ENCODE data around the gene RPL18A. TPM values are rescaled to one million over a fixed set of nuclear protein-coding genes. Genes with fewer than 3 reads are reported as not detected.
A peak's percentile ranks its signal among the peaks of the same experiment; 100 is the strongest.

The RPL18A gene
- total and polyA plus RNA-seq, 2 donors from 2014 or later: 1,282 to 1,707 TPM

- peaks cover 0 to 18% (median 0%) of the 10 kb centered on the region in 3 donors for H3K4me1 ChIP-seq (ENCODE audit: control insufficient read depth in 2 of 3, insufficient read depth in 2 of 3, low read depth in 1 of 3, low read length in 3 of 3)
- peaks cover 0 to 26% (median 13%) of the 10 kb centered on the region in 3 donors for H3K36me3 ChIP-seq (ENCODE audit: control insufficient read depth in 2 of 3, insufficient read depth in 3 of 3, low read length in 3 of 3)
- H3K9ac ChIP-seq (ENCODE audit: low read length in 3 of 3): peak overlapping the region; percentile 85 to 98 (median 96)
- peak overlapping the region; percentile 75 to 88 for H3K27ac ChIP-seq (ENCODE audit: low read depth in 2 of 2, low read length in 2 of 2)
- no peak for TF ChIP-seq CTCF (IDR thresholded peaks at IDR 0.05; ENCODE audit: borderline replicate concordance, extremely low read depth, insufficient read depth)
- no peaks in the 10 kb centered on the region for H3K9me3 ChIP-seq (ENCODE audit: control insufficient read depth in 2 of 3, insufficient read depth in 1 of 3, low read length in 3 of 3)
- H3K27me3 ChIP-seq (ENCODE audit: control insufficient read depth, insufficient read depth, low read length): no peaks in the 10 kb centered on the region
- no peak for FAIRE-seq
- intact Hi-C loops (cut with DNase I): no loop called here
- no peak for DNase-seq
- H3K4me3 ChIP-seq (ENCODE audit: low read length in 3 of 3): peak overlapping the region; percentile 93 to 99 (median 98)
Measured at GRCh38 chr19:17860331-17860992, 752 bp downstream of the RPL18A start.

GRCh38 chr19:17860993-17861360 lies 1.3 kb downstream of the RPL18A start:
- FAIRE-seq (no peak), DNase-seq (no peak)
- Histone ChIP-seq H3K27me3 (ENCODE audit: control insufficient read depth, insufficient read depth, low read length) (no peaks in the 10 kb centered on the region), H3K27ac (ENCODE audit: low read depth in 2 of 2, low read length in 2 of 2) (no peak overlapping the region), H3K4me1 (ENCODE audit: control insufficient read depth in 2 of 3, insufficient read depth in 2 of 3, low read depth in 1 of 3, low read length in 3 of 3) (peaks cover 0 to 18% (median 0%) of the 10 kb centered on the region in 3 donors), H3K4me3 (ENCODE audit: low read length in 3 of 3) (peak overlapping the region; percentile 93 to 99 (median 98)), H3K9ac (ENCODE audit: low read length in 3 of 3) (peak overlapping the region; percentile 85 to 98 (median 96)), H3K36me3 (ENCODE audit: control insufficient read depth in 2 of 3, insufficient read depth in 3 of 3, low read length in 3 of 3) (peaks cover 0 to 31% (median 13%) of the 10 kb centered on the region in 3 donors), H3K9me3 (ENCODE audit: control insufficient read depth in 2 of 3, insufficient read depth in 1 of 3, low read length in 3 of 3) (no peaks in the 10 kb centered on the region)
- intact Hi-C loops (cut with DNase I): no loop called here
- no peak for TF ChIP-seq CTCF (IDR thresholded peaks at IDR 0.05; ENCODE audit: borderline replicate concordance, extremely low read depth, insufficient read depth)

- no peak overlapping the region for H3K27ac ChIP-seq (ENCODE audit: low read depth in 2 of 2, low read length in 2 of 2)
- DNase-seq: no peak
- intact Hi-C loops (cut with DNase I): no loop called here
- peaks cover 0 to 18% (median 0%) of the 10 kb centered on the region in 3 donors for H3K4me1 ChIP-seq (ENCODE audit: control insufficient read depth in 2 of 3, insufficient read depth in 2 of 3, low read depth in 1 of 3, low read length in 3 of 3)
- H3K27me3 ChIP-seq (ENCODE audit: control insufficient read depth, insufficient read depth, low read length): no peaks in the 10 kb centered on the region
- peaks cover 0 to 31% (median 13%) of the 10 kb centered on the region in 3 donors for H3K36me3 ChIP-seq (ENCODE audit: control insufficient read depth in 2 of 3, insufficient read depth in 3 of 3, low read length in 3 of 3)
- no peak for FAIRE-seq
- H3K4me3 ChIP-seq (ENCODE audit: low read length in 3 of 3): no peak overlapping the region
- H3K9ac ChIP-seq (ENCODE audit: low read length in 3 of 3): no peak overlapping the region
- no peaks in the 10 kb centered on the region for H3K9me3 ChIP-seq (ENCODE audit: control insufficient read depth in 2 of 3, insufficient read depth in 1 of 3, low read length in 3 of 3)
- TF ChIP-seq CTCF (IDR thresholded peaks at IDR 0.05; ENCODE audit: borderline replicate concordance, extremely low read depth, insufficient read depth): no peak
Measured at GRCh38 chr19:17861542-17862402, 2.1 kb downstream of the RPL18A start.

All from kidney (tissue), 14 donors.